ENCODE data around the gene ATXN2L. TPM values are rescaled to one million over a fixed set of nuclear protein-coding genes. Genes with fewer than 3 reads are reported as not detected.

The ATXN2L gene
- total and polyA plus RNA-seq, 2 of the 4 experiments (the other 2 are of a cell fraction) = 12.9 to 58.8 TPM

DNA sequence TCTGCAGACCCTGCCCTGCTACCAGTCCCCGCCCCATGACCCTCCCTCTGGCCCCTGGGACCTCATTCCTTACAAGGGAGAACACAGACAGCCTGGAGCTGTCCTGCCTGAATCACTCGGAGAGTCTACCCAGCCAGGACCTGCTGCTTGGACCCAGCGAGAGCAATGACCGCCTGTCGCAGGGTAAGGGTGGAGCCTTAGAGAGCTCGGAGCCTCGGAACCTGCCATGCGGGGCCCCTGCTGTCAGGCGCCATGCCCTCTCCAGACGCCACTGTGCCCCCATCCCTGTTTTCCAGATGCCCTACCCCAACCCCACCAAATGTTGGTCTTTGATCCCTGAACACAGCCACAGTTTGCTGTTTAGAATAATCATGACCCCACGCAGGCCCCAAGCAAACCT is 46.4 kb downstream of the ATXN2L start:
- CTCF ChIA-PET = no interaction called here
- Histone ChIP-seq H2AK5ac (ENCODE audit: low read depth, low read length) (no peak overlapping the region), H3K36me3 (ENCODE audit: control insufficient read depth, insufficient read depth, low read length) (peaks cover 56% of the 10 kb centered on the region), H3K56ac (ENCODE audit: extremely low read depth, insufficient read depth, low read length) (no peak overlapping the region), H2BK20ac (ENCODE audit: low read depth, low read length) (no peak overlapping the region), H4K91ac (ENCODE audit: insufficient read depth, low read depth, low read length) (no peak overlapping the region), H3K79me1 (ENCODE audit: low read depth in 1 of 2, low read length in 2 of 2) (peaks cover 18 to 43% of the 10 kb centered on the region in 2 experiments; a peak in 3 of 4 replicates), H3K4me2 (ENCODE audit: low read depth, low read length) (no peak overlapping the region), H3K18ac (ENCODE audit: low read depth, low read length) (no peak overlapping the region), H2BK120ac (ENCODE audit: low read depth, low read length) (no peak overlapping the region), H3K4me1 (ENCODE audit: control insufficient read depth, insufficient read depth, low read length) (peaks cover 5% of the 10 kb centered on the region; the same call in 1 of the 2 replicates), H2BK15ac (ENCODE audit: low read depth, low read length) (no peak overlapping the region), H4K8ac (ENCODE audit: low read depth in 2 of 2, low read length in 2 of 2) (no peak overlapping the region), H3K23ac (ENCODE audit: low read depth, low read length) (no peak overlapping the region), H4K20me1 (ENCODE audit: insufficient read depth, low read length) (peaks cover 11% of the 10 kb centered on the region), H3K4ac (ENCODE audit: low read depth, low read length) (no peak overlapping the region), H2AFZ (replicated peaks; ENCODE audit: low read length, poor library complexity) (no peak overlapping the region), H2BK5ac (ENCODE audit: low read depth, low read length, poor library complexity, severe bottlenecking) (no peak overlapping the region), H3K9ac (ENCODE audit: low read depth, low read length) (no peak overlapping the region), H3K9me3 (ENCODE audit: control insufficient read depth, insufficient read depth, low read length) (no peaks in the 10 kb centered on the region), H3K14ac (replicated peaks; ENCODE audit: low read depth, low read length) (no peak overlapping the region), H3K27me3 (ENCODE audit: control insufficient read depth, insufficient read depth, low read length) (no peaks in the 10 kb centered on the region), H3K27ac (ENCODE audit: insufficient read depth, low read length) (no peak overlapping the region), H4K5ac (ENCODE audit: low read depth, low read length) (no peak overlapping the region), H3K4me3 (ENCODE audit: insufficient read depth, low read depth, low read length) (no peak overlapping the region), H3K9me1 (ENCODE audit: insufficient read depth, low read length) (peaks cover 4% of the 10 kb centered on the region; the same call in 1 of the 2 replicates), H2AK9ac (replicated peaks; ENCODE audit: low read depth, low read length, poor library complexity) (no peak overlapping the region)
- in situ Hi-C loops (cut with MboI; ENCODE audit: low sequenced_read_pairs) (no loop called here), dilution Hi-C loops (cut with HindIII; ENCODE audit: low sequenced_read_pairs, unreplicated experiment) (no loop called here), intact Hi-C loops (cut with micrococcal nuclease) (no loop called here)
- BruUV-seq (replicated peaks) = no TSS peak
- DNase-seq (no peak), ATAC-seq (ENCODE audit: low read depth) (no peak)
- POLR2A ChIA-PET (ENCODE audit: unreplicated experiment) = no interaction called here
- no peak for TF ChIP-seq RCOR1 (IDR thresholded peaks at IDR 0.05; ENCODE audit: insufficient replicate concordance, low read length)
- no peak for TF ChIP-seq FOS (IDR thresholded peaks at IDR 0.05; ENCODE audit: low read depth, low read length)
- TF ChIP-seq POLR2A (IDR thresholded peaks at IDR 0.05; ENCODE audit: low read depth, low read length) = no peak
- no peak for TF ChIP-seq CHD1 (IDR thresholded peaks at IDR 0.05; ENCODE audit: low read depth, low read length)
- no peak for TF ChIP-seq MXI1 (IDR thresholded peaks at IDR 0.05; ENCODE audit: borderline replicate concordance, low read depth, low read length)
- no peak for TF ChIP-seq MAFK (IDR thresholded peaks at IDR 0.05; ENCODE audit: low read depth, low read length)
- no peak for TF ChIP-seq RAD21 (IDR thresholded peaks at IDR 0.05; ENCODE audit: low read length)
- TF ChIP-seq USF2 (IDR thresholded peaks at IDR 0.05; ENCODE audit: low read depth, low read length) = no peak
- TF ChIP-seq BHLHE40 (IDR thresholded peaks at IDR 0.05; ENCODE audit: low read depth, low read length) = no peak
- TF ChIP-seq RFX5 (IDR thresholded peaks at IDR 0.05; ENCODE audit: low read depth, low read length) = no peak
- TF ChIP-seq ELK1 (IDR thresholded peaks at IDR 0.05; ENCODE audit: borderline replicate concordance, low read depth, low read length) = no peak
- TF ChIP-seq, protein P1, sequence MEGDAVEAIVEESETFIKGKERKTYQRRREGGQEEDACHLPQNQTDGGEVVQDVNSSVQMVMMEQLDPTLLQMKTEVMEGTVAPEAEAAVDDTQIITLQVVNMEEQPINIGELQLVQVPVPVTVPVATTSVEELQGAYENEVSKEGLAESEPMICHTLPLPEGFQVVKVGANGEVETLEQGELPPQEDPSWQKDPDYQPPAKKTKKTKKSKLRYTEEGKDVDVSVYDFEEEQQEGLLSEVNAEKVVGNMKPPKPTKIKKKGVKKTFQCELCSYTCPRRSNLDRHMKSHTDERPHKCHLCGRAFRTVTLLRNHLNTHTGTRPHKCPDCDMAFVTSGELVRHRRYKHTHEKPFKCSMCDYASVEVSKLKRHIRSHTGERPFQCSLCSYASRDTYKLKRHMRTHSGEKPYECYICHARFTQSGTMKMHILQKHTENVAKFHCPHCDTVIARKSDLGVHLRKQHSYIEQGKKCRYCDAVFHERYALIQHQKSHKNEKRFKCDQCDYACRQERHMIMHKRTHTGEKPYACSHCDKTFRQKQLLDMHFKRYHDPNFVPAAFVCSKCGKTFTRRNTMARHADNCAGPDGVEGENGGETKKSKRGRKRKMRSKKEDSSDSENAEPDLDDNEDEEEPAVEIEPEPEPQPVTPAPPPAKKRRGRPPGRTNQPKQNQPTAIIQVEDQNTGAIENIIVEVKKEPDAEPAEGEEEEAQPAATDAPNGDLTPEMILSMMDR (conservative IDR thresholded peaks at IDR 0.05; ENCODE audit: low read depth, low read length) = no peak
- TF ChIP-seq CEBPB (IDR thresholded peaks at IDR 0.05; ENCODE audit: low read depth, low read length) = no peak
- 85% methylated on average over 3 of the region's 11 CpGs; no CpG with 5 or more reads in 1 of the 2 experiments for WGBS, 2 experiments (ENCODE audit: extremely low coverage in 2 of 2, insufficient read length in 1 of 2)

Measured in IMR-90 (cell line).